NOMO-1 treated with dmso at 0.1 percent for 144 hours (cell line): ENCODE results near the gene DOK6.

Source experiments
- DNase-seq: peaks from one replicate; lab custom pipeline; 2025; ENCODE audit not compliant: unreplicated experiment; lab: John Stamatoyannopoulos, UW

DOK6 gene

DNA sequence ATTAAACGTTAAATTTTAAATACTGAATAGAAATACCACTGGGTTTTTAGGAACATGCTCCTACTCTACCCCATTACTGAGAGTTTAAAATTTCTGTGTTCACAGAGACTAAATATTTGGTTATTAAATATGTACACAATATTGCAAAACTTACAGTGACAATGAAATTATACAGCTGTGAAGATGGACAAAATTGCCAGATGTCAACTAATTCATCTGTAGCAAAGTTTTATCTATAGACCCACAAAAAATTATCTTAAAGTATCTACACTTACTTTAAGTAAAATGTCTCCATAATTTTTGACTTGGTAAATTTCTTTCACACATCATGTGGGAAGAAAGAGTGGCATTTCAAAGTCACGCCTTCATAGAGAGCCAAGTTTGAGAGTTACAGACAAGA, 333.8 kb downstream of the DOK6 start:
- no peak for DNase-seq

DNA sequence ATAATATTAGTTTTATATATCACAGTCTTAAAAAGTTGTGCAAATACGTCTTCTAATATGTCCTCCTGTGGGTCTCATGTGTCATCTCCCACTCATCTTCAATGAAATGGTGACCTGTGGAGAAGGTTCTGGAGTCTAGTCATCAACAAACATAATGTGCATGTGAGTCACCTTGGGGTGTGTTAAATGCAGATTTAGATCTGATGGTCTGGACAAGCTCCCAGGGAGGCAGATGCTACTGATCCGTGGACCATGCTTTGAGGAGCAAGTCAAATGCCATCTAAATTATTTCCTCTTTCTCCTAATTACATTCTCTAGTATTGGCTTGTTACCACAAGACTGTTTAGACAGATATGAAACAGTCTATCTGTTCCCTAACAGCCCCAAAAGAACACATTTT, 336.0 kb downstream of the DOK6 start:
- no peak for DNase-seq

DNA sequence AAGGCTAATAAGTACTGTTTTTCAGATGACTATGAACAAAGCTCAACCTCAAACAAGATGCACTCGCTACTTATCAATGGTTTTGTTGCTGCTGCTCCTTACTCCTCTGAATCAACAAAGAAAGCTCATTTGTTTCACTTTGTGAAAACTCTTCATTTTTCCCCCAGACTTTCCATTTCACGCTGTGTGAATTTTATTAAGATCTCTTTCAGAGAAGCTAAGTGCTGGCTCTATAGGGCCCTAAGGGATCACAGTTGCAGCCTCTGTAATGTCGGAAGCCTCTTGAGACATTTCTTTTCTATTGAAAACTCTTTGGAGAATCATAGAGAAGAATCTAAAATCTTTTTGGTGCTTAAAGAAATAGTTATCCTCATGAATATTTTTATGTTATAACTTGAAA, 337.2 kb downstream of the DOK6 start:
- DNase-seq = no peak

DNA sequence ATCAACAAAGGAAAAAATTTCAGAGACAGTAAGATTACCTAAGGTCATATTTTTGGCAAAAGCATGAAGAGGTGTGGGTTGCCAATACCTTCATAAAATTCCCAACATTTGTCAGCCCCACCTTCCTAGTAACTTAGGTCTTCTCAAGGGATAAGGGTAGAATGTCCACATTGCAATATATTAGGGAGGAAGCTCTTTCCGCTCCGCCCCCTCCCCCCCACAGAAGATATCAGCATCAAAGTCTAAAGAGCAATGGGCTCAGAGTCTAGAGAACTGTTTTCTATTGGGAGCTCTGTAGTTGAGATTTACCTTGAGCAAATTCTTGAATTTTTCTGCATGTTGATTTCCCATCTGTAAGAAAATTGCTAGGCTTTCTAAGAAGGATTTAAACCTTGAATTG, 346.7 kb downstream of the DOK6 start:
- no peak for DNase-seq

DNA sequence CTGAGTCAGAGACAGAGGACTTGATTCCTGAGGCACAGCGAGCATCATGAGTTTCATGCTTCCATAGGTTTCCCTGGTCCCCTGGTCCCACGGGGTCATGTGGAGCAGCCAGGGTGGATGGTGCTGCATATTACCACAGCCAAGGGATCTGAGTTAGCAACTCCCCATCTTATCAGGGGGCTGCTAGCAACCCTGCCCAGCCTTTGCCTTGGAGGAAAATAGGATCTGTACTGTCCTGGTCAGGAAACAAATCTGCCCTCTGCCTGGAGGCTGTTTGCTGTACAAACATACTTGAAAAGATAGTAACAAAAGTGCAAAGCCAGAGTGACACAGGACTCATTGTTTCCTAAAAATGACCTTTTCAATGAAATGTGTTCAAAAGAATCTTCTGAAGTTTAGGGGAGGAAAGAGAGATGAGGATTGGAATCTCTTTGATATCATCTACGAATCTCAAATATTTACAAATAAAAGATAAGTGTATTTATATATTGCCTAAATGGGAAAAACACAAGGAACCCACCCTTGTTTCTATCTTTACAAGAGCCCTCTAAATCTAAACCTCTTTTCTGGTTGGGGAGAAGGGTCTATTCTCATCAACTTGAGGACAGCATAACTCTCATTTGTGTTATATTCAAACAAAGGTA, 352.2 kb downstream of the DOK6 start:
- DNase-seq = no peak

DNA sequence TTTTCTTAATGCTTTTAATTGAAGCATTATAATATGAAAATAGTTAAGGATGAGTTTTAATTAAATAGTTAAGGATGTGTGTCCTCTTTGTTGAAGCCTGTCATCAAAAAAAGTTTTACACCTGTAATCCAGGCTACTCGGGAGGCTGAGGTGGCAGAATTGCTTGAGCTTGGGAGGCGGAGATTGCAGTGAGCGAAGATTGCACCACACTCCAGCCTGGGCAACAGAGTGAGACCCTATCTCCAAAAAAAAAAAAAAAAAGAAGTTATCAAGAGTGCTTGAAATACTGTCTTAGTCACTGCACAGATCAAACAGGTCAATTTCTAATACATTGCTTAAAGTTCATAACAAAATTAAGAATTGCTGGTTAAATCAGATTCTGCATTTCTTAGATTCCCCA, 353.4 kb downstream of the DOK6 start:
- no peak for DNase-seq

DNA sequence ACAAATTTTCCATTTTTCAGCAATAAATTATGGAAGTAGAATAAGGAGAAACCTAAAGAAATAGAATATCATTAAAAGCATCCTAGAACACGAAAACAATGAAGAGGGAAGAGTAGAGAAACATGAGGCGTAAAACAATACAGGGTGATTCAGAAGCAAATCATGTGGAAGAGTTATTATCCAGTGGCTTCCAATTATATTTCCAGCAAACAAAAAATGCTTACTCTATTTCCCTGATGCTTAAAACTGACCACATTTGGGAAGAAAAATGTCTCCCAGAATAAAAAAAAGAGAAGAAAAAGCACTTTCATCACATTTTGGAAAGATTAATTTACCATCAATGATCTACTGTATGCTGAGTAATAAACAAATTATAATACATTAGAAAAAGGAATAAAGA, 354.4 kb downstream of the DOK6 start:
- no peak for DNase-seq

DNA sequence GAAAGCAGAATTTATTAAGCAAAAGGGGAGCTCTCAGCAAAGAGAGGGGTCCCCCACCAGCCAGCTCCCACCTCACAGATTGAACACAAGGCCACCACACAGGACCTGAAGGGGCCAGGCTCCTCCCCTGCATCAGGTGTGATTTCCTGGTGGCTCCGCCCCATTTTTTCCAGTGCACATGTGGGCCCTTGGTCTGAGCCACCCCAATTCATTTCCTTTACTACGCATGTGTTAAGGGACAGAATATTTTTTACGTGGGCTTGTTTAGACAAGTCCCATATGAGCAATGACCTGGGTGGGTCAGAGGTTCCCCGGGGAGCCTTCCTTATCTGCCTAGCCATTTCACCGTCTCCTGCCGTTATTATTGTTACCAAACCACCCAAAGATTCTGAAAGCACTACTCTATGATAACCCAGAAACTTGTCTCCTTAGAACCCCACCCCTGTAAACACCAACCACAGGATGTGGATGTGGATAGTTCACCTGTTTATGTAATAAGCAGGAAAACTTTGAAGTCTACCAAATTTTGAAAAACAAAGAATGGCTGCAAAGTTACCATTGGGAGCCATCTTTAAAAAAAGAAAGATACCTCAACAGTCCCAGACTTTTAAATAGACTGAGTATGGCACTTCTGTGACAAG, 355.3 kb downstream of the DOK6 start:
- no peak for DNase-seq

DNA sequence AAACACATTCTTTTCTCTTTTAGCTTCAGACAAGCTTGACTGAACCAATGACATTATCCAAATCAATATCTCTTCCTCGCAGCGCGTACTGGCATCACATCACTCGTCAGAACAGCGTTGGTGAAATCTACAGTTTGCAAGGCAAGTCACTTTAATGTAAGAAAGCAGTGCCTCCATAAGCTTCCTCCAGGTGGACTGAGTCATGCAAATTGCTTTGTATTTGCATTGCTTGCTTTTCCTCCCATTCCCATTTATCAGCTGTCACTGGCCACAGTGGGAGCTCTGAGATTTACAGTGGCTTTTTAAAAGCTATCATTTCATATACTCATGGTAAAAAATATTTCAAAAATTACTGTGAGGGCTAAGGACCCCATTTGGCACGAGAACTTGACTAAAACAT, 357.0 kb downstream of the DOK6 start:
- no peak for DNase-seq

DNA sequence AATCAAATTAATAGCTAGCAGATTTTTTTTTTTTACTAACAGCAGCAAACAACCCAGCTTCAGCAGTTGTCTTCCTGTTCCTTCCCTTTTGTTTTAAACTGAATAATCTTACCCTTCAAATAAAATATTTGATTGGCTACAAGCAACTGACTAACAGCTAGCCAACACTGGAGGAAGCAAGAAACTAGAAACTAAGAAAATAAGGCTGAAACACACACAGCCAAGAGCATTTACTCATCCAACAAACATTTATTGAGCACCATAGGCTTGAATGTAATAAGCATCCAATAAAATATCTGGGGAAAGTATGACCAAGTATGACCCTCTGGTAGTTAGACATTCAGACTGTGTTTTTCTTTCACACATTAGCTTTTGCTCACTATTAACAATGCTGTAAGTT, 357.8 kb downstream of the DOK6 start:
- DNase-seq = no peak

DNA sequence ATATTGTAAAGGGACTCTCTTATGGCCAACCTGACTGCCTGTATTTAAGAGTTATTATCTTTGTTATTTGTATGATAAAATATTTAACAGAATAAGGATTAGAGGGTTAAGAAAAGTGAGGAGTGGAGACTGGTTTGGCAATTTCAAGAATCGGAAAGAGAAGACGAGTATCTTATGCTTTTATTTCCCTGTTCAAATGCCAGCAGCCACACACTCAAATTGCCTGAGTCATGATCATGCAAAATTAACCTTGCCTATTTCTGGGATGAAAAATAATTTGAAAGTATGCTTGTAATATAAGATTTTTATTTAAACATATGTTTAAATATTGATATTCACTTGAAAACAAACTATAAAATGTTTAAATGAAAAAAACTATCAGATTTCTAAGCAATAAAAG, 358.4 kb downstream of the DOK6 start:
- no peak for DNase-seq

DNA sequence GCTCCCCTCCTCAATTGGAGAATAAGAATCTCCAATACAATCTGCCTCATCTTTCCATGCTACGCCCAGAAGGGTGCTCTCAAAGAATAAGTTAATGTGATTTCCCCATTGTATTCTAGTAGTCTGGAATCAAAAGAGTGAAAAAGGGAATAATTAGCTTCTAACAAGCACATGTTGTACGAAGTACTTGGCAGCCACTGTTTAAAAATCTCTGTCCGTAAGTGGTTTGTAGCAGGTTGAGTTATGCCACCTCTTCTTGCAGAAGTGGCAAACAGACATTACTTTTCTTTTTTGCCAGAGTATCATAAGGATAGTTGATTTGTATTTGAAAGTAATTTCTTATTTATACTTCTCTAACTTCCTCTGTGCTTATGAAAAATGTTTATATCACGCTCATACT, 362.3 kb downstream of the DOK6 start:
- no peak for DNase-seq

DNA sequence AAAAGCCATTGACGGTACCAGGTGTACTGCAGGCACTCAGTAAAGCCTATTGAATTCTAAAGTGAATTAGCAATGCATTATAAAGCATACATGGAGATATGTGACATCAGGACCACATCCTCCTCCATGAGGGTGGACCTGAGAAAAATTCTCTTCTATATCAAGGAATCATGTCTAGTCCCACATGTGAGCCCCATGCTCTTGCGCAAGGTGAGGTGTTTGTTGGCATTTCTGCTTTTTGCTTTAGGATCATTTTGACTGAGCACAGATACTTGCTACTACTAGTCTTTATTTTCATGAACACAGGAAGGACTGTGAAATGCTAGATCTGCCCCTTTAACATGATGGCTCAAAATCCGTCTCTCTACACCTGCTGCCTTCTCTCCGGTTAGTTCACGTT, 363.1 kb downstream of the DOK6 start:
- no peak for DNase-seq

DNA sequence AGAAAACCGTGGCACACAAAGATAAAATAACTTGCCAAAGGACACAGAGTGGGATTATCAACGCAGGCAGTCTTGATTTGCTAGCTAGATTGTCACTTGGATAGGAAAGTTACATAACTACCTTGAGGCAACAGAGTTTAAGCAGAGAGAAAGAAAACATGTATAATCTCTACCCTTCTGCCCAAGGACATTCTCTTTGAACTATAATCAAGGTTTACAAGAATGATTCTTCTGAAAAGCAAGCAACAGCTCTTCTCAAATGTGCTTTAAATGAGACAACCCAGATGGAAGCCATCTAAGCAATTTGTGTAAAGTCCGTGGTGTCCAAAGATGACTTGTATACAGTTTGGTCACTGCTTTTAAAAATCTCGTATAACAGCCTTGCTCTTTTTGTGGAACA, 369.6 kb downstream of the DOK6 start:
- no peak for DNase-seq

DNA sequence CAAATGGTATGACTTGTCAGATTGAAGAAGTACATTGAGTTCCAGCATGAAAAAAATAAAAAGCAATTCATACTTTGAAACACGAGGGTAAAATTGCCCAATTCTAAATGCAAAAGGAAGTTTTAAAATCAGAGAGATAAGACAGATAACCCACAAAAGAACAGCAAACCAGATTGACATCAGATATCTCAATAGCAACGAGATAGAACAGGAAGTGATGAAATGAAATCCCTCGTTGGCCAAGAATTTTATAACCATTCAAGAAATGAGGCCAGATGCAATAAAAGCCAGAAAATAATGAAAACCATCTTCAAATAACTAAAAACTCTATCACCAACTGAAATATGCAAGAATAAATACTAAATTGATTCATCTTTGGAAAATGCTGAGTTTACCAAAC, 374.1 kb downstream of the DOK6 start:
- no peak for DNase-seq

DNA sequence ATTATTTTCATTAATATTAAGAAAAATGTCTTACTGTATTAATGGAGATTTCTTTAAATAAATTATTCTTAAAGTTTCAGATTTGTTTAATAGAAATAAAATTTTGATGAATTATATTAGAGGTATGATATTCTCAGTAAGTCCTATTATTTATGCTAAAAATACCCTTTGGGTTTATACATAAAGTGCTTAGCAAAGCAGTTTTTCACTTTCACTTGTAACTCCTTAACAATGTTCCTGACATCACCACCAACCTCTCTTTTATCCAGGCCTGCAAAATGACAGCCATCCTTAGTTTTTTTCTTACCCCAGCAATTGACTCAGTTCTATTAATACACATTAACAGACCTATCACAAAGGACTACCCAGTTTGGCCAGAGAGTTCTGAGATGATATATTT, 376.6 kb downstream of the DOK6 start:
- DNase-seq = no peak

DNA sequence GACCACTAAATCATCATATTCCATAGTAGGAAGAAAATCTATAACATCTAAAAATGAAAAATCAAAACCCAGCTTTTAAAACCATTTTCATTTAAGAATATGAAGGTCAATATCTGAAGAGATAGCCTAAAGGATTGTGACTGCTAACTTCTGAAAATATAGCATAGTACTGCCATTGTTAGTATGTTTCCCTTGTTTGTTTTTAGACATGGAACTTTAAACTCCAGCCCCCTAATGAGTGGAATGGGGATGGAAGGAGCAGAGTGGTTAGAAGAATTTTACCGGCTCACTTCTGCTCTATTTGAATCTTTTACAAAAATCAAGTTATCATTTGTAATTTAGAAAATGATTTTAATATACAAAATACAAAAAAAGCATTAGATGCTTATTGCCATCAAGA, 378.0 kb downstream of the DOK6 start:
- DNase-seq = no peak

DNA sequence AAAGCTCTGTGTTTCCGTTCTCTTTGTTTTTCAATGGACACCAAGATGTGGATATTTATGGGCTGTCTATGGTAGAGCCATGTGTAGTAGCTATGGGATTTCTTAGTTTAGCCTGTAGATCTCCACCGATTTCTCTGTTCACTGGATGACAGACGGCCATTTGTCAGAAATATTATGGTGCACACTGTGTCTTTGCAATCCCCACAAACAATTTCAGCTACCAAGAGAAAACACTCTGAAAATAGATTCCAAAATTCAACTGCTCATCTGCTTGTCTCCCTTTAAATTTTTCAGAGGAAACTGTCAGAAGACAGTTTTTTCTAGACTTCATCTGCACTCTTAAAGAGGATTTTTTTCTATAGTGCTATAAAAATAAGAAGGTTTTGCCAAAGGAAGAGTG, 380.2 kb downstream of the DOK6 start:
- DNase-seq = no peak

DNA sequence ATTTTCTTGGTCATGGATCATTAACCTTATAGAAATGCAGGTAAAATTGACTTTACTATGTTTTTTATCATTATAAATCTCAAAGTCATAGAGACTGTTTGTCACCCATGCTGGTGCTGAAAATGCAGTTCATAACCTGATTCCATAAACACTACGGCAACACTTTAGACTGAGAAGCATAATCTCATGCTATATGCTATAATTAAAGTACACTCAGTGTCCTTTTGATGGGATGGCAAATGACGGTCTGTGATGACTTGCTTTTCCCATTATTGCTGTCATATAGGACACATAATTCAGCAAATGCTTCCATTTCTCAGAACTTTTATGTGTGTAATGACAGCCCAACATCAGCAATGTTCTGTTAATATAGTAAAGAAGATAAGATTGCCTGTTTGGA, 384.1 kb downstream of the DOK6 start:
- DNase-seq = no peak

DNA sequence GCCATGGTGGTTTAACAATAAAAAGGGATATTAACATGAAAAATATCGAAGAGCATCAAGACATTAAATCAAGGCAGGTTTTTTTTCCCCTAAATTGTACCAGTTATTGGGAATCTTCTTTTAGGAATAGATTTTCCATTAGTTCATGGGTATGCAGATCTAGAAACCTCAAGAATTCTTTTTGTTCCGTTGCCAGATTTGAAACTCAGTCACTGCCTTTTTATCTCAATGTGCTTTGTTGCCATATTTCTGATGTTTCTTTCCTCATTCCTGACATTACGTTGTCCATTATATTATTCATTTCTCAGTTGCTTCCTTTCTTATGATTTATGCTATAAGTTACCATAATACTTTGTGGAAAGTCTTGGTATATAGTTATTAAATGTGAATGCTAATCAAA, 384.8 kb downstream of the DOK6 start:
- DNase-seq = no peak

DNA sequence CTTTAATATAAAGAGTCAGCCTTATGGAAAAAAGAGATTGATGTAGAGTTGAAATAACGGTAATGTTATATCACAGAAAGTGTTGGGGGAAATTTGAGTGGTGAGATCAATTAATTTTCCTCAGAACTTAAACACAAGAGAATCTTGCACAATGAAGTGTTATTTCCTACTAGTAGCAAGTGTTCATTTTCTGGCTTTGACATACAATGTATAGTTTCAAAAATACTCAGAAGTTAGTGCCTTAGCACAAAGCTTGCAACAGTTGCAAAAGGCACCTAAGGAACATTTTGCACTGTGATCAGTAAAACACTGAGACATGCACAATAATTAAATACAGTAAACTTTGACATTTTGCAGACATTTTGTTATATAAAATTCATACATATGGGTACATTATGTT, 385.7 kb downstream of the DOK6 start:
- no peak for DNase-seq

DNA sequence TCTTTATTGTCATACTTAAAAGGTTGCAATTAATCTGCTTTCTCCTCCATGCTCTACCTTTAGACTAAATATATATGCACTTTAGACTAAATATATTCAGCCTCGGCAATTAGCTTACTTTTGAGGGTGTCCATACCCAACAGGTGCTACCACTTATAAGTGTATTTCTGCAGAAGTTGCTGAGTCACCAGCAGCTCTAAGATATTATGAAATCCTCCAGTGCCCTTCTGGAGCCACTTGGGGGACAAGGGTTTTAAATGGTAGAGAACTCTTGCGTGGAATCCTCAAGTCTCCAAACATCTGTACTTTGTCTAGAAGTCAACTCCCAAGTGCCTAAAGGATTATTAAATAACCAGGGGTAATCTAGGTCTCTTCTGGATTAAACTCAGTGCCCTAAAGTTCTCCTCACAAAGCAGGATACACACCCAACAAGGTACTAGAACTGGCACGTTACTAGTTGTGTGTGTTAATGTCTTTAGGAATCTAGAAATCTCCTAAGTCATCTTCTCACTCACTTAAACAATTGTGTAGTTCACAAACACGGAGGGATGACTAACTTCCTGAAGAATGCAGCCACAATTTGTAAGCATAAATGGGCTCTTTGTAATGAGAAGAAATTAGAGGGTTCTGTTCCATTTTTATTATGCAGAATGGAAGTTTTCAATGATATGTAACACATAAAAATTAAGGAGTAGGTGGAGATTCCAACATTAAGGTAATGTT, 387.3 kb downstream of the DOK6 start:
- no peak for DNase-seq

DNA sequence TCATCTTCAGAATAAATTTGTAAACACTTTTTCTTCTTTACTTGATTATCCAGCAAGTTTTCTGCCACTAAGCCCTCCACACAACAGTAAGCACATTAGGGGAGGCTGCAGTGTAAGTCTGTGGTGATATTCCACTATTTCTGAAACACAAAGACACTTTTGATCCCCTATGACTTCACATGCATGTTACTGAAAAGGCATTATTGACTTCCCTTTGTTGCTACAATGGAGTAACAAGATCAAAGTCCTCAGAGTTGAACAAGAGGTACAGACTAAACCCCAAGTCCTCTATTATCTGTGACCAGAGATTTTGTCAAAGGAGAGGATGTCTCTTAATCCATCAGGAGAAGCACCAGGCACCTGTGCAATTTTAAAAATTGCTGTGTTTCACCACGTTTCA, 389.1 kb downstream of the DOK6 start:
- DNase-seq = no peak
